Activated gamma-delta T cell (primary cell): Measurements from ENCODE around the gene EXOC3L1.

ENCODE experiments used
- DNase-seq: peaks from one replicate; lab custom pipeline; 2025; lab: John Stamatoyannopoulos, UW

Gene EXOC3L1

GRCh38 chr16:67216612-67217490, 26.9 kb upstream of the EXOC3L1 start:
- DNase-seq = no peak

GRCh38 chr16:67215706-67216105, 25.8 kb upstream of the EXOC3L1 start:
- no peak for DNase-seq

- no peak for DNase-seq
These were observed 23.5 kb upstream of the EXOC3L1 start for GRCh38 chr16:67213197-67214019.

GRCh38 chr16:67212766-67213165, 22.8 kb upstream of the EXOC3L1 start:
- DNase-seq = no peak

GRCh38 chr16:67211674-67212073, 21.7 kb upstream of the EXOC3L1 start:
- no peak for DNase-seq

GRCh38 chr16:67210069-67210937, 20.4 kb upstream of the EXOC3L1 start:
- DNase-seq = no peak

GRCh38 chr16:67209565-67209964, 19.6 kb upstream of the EXOC3L1 start:
- DNase-seq = no peak

- no peak for DNase-seq
These were observed 18.4 kb upstream of the EXOC3L1 start for GRCh38 chr16:67208154-67208896.

- no peak for DNase-seq
These were observed 17.5 kb upstream of the EXOC3L1 start for GRCh38 chr16:67207249-67208091.

GRCh38 chr16:67206838-67207248, 16.9 kb upstream of the EXOC3L1 start:
- no peak for DNase-seq

GRCh38 chr16:67206129-67206837, 16.3 kb upstream of the EXOC3L1 start:
- no peak for DNase-seq

GRCh38 chr16:67204076-67204475, 14.1 kb upstream of the EXOC3L1 start:
- DNase-seq = no peak

GRCh38 chr16:67202956-67203493, 13.1 kb upstream of the EXOC3L1 start:
- DNase-seq = no peak

GRCh38 chr16:67202426-67202825, 12.5 kb upstream of the EXOC3L1 start:
- no peak for DNase-seq

- no peak for DNase-seq
These were observed 11.7 kb upstream of the EXOC3L1 start for GRCh38 chr16:67201411-67202345.

GRCh38 chr16:67200491-67200890, 10.6 kb upstream of the EXOC3L1 start:
- DNase-seq = no peak

- no peak for DNase-seq
These were observed 9.9 kb upstream of the EXOC3L1 start for GRCh38 chr16:67199808-67200198.
